Posterior cingulate gyrus (tissue), 11 donors: ENCODE results near the gene SMC6.

ENCODE experiments used
- DNase-seq, 10 donors: peaks; one replicate each; pipeline versions ENCODE4 v3.0.0 to v3.0.0-alpha.2; 2020 to 2021; ENCODE audit warnings: mixed read lengths in 3 of 10
- intact Hi-C: fragments of 100-400 bp; cut with DNase I; formaldehyde crosslinking; loops from one replicate; pipeline ENCODE4 v1.15.1; 2023

Gene SMC6

GRCh38 chr2:17718689-17719088 is 34.9 kb downstream of the SMC6 start:
- DNase-seq = no peak
- intact Hi-C loops = loop anchor here (5.0 kb wide), 1 partner anchor 114 kb away; no protein-coding TSS in a partner anchor

DNA sequence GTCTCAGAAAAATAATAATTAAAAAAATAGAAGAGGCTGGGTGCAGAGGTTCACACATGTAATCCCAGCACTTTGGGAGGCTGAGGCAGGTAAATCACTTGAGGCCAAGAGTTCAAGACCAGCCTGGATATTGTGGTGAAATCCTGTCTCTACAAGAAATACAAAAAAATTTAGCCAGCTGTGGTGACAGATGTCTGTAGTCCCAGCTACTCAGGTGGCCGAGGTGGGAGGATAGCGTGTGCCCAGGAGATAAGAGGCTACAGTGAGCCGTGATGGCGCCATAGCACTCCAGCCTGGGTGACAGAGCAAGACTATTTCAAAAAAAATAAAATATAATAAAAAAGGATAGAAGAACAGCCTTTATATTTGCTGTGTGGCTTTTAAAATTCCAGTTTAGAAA is 35.9 kb downstream of the SMC6 start:
- DNase-seq = no peak
- intact Hi-C loops = loop anchor here (5.0 kb wide), 1 partner anchor 115 kb away; no protein-coding TSS in a partner anchor

- intact Hi-C loops = no loop called here
- peak in 7 of 10 donors; percentile 8 to 79 (median 27) for DNase-seq
Observed at GRCh38 chr2:17713291-17713690, 40.3 kb downstream of the SMC6 start.

DNA sequence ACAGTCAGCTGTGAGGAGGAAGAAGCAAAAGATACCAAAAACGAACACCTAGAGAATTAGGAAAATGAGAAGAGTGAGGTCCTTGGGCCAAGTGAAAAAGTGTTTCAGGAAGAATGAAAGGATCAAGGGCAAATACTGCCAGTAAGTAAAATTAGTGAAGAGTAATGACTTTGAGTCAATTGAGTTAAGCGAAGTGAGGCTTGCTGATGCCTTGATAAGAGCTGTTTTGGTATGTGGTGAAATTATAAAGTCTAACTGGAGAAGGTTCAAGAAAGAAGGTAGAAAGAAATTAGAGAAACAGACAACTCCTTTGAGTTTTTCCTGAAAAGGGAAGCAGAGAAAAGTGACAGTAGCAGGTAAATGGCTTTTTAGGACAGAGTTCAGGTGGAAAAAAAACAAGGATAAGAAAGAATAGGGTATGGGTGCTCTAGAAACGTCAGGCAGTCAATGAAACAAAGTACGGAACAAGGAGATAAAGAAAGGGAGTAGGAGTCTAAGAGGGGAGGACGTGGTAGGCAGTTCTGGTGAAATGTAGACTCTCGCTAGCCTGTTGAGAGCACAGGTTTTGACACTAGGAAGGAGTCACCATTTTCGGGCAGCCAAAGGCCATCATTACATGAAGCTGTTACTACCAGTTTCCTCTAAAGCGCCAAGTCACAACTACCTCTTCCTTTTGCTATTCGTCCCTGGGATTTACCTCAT is 42.9 kb downstream of the SMC6 start:
- intact Hi-C loops = no loop called here
- peak in 1 of 10 donors; percentile 9 for DNase-seq

- DNase-seq = no peak
- intact Hi-C loops = no loop called here
Observed at GRCh38 chr2:17709897-17710296, 43.7 kb downstream of the SMC6 start.

DNA sequence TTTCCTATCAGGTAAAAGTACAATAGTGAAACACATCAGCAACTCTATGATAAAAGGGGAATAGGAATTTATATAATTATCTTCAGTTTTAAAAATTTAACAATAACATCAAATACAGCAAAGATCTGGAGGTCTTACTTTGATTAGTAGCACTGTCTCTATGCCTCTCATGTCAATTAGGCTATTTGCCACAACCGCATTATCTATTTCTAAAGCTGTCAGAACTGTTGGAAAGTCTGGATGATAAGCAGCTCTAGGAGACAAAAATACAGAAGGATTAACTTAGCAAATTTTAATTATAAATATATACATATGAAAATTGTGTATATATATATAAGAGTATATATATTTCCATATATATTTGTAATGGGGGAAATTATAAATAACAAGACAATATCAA is 45.1 kb downstream of the SMC6 start:
- intact Hi-C loops = no loop called here
- DNase-seq = no peak

- intact Hi-C loops = no loop called here
Observed at GRCh38 chr2:17706845-17707244, 46.8 kb downstream of the SMC6 start.

DNA sequence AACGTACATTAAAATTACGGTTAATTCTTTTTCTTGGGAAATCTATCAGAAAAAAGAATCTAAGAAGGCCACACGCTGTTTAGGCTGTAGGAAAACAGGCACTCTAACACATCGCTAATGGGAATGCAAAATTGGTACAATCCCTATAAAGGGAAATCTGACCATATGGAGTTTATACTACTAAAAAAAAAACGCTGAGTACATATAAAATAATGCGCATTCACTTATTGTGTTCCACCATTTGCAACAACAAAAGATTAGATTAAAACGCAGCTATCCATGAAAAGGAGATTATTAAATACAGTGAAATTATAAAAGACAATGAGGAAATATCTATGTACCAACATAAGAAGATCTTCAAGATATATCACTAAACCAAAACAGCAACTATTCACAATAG is 62.8 kb downstream of the SMC6 start:
- intact Hi-C loops = no loop called here
- DNase-seq = no peak

More at GRCh38 chr2:17706845-17707244, 46.8 kb downstream of the SMC6 start:
- no peak for DNase-seq

DNA sequence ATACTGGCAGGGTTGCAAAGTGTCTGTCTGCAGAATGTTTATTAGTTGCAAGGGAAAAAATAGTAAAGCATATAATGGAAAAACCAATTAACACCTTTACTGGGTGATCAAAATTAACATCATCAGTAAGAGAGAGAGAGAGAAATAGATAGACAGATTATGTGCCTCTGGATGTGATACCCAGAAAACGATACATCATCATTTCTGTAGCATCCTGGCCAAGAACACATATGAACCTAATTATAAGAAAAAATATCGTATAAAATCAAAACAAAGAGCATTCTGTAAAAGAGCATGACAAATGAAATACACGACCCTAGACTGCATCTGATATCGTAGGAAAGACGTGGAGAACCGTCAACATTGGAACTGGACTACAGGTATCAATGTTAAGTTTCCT is 64.6 kb downstream of the SMC6 start:
- intact Hi-C loops = no loop called here
- no peak for DNase-seq

GRCh38 chr2:17688600-17688999 is 65.0 kb downstream of the SMC6 start:
- intact Hi-C loops = no loop called here
- no peak for DNase-seq

DNA sequence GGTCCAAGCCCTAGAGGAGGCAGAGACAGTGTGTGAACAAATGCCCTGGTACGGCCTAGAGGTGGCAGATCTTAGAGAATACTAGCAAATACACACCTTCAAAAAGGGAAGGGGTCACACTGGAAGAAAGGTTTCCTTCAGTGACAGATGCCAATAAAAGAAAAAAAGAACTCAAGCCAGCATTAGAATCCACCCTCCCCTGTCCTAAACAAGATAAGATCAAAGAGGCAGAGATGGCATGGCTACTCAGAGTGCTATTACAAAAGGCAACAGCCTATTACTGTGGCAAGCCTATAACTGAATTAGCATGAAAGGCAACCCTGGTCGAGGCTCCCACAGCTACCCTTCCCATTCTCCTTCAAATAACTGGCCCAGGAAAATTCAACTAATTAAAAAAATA is 69.6 kb downstream of the SMC6 start:
- intact Hi-C loops = no loop called here
- no peak for DNase-seq

DNA sequence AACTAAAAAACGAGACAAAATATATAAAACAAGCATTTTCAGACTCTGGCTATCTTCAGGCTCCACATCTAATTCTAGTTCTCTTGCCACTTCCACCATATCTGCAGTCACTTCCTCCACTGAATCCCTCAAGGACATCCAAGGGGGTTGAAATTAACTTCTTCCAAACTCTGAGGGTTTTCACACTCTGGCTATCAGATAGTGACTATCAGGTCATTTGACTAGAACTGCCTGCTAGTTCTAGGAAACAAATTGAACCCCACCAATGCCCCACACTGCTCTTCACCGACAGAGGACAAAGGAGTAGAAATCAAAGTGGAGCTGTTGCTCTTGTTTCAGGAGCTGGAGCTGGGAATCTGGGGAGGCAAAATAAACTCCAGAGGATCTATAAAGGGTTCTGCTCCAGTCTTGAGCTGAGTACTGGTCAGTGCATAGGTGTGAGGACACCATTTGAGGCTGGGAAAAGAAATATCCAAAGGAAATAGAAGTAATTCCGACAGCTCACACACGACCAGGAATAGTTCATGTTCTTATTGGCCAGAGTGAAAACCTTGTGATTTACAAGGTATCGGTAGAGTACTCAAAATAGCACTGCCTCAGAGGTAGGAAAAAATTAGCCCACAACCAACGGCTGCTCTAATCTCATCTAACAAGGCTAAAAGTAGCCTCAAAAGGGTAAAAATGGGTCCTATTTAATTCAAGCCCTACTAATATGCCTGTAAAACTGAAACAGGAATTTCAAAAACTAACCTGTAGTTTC is 71.3 kb downstream of the SMC6 start:
- intact Hi-C loops = no loop called here
- DNase-seq = no peak

DNA sequence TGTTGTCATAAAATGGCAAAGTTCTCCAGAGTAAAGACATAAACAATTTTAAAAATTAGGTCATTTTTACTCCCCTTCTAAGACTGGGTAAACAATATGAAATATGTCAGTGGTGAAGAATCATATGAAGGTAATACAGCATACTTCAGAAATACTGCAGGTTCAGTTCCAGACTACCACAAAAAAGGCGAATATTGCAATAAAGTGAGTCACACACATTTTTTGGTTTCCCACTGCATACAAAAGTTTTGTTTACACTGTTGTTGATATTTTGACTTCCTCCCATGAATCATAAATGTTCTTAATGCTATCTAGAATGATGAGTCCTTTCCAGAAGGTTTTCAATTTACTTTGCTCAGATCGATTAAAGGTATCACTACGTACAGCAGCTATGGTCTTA is 73.5 kb downstream of the SMC6 start:
- intact Hi-C loops = no loop called here
- DNase-seq = no peak

DNA sequence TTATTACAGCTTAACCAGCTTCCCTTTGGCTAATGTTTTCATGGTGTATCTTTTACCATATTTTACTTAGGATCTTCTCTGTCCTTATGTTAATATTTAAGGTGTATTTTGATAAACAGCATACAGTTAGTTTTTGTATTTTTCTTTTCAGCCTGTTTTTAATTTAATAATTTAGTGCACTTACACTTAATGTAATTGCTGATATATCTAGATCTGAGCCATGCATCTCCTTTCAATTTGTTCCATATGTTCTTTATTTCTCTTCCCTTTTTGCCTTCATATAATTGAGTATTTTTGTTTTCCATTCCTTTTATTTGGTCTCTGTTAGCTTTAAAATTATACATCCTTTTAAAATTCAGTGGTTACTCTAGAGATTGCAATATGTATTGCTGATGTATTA is 78.8 kb downstream of the SMC6 start:
- DNase-seq = no peak
- intact Hi-C loops = no loop called here

DNA sequence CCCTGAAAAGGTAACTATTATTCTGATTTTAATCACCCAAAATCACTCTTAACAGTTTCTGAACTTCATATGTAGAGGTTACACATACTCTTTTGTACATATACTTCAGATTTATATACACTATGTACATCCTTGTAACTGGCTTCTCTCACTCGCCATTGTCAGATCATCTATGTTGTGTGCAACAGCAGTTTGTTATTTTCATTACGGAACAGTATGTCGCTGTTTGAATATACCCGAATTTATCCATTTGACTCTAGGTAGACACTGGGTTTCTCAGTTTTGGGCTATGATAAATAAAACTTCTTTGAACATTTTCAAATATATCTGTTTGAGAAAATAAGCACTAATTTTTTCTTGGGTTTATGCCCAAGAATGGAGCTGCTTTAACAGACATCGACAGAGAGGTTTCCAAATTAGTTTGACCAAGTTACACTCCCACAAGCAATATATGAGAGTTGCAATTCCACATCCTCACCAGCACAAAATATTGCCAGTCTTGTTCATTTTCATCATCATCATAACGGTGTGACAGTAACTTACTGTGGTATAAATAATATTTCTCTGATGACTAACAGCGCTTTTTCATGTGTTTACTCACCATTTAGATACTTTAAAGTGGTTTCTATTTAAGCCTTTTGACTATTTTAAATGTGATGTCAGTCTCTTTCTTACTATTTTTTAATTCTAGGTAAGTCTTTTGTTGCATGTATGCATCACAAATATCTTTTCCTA is 80.9 kb downstream of the SMC6 start:
- intact Hi-C loops = no loop called here
- no peak for DNase-seq

GRCh38 chr2:17667898-17668297 is 85.7 kb downstream of the SMC6 start:
- DNase-seq = no peak
- intact Hi-C loops = no loop called here

DNA sequence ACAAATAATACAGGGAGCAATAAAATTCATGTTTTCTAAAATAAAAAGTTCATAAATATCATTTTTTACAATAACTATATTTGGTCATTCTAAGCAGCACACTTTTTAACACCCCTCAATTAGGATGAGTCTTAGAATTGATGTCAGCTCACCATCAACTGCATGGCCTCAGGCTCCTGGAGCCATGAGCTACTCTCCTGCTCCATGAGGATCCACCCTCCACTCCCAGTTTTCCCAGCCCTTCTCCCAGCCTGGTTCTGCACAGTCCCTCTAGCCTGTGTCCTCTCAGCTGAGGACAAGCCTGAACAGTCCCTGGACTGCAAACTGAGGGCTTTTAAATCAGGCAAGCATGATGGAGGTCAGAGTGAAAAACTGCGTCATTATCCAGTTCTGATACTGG is 89.1 kb downstream of the SMC6 start:
- no peak for DNase-seq

GRCh38 chr2:17662723-17663122 is 90.9 kb downstream of the SMC6 start:
- no peak for DNase-seq
- intact Hi-C loops = no loop called here

More for the DNA sequence above, 89.1 kb downstream of the SMC6 start:
- intact Hi-C loops = no loop called here

DNA sequence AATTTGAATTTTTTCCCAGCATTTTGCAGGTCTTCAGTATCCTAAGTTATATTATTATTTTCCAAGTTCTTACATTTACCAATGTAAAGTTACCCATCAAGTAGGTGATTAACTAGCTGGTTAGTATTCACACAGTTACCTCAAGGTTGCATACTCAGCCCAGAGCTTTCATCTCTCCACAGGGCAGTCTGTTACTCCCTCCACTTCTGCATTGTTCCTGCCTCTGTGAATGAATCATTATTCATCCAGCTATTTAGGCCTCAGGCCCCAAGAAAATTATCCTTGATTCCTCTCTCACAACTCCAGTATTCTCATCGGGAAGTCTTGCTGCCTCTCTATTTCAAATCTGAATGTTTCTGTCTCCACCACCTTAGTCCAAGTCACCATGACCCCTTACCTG is 92.2 kb downstream of the SMC6 start:
- no peak for DNase-seq

GRCh38 chr2:17660219-17660618 is 93.4 kb downstream of the SMC6 start:
- intact Hi-C loops = no loop called here
- DNase-seq = no peak

More for the DNA sequence above, 92.2 kb downstream of the SMC6 start:
- intact Hi-C loops = no loop called here

- no peak for DNase-seq
- intact Hi-C loops = no loop called here
Observed at GRCh38 chr2:17658251-17658843, 95.3 kb downstream of the SMC6 start.
